Medulla oblongata (tissue), 1 donor: Measurements from ENCODE around the gene TFPI.

Experiments
- DNase-seq: peaks from one replicate; pipeline ENCODE4 v3.0.0-alpha.2; 2015; ENCODE audit errors: extremely low spot score

TFPI gene

DNA sequence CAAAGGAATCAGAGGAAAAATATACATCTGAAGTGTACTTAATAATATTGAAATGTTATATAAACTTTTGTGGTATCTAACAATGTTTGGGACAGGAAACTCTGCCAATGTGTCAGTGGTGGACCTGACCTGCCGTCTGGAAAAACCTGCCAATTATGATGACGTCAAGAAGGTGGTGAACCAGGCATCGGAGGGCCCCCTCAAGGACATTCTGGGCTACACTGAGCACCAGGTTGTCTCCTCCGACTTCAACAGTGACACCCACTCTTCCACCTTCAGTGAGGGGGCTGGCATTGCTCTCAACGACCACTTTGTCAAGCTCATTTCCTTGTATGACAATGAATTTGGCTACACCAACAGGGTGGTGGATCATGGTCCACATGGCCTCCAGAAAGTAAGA, 138.8 kb downstream of the TFPI start:
- no peak for DNase-seq
